Esophagus squamous epithelium (tissue), 5 donors: ENCODE results near the gene FGF12. TPM values are rescaled to one million over a fixed set of nuclear protein-coding genes. Genes with fewer than 3 reads are reported as not detected.

Experiments
- DNase-seq: peaks from one replicate; lab custom pipeline; 2025; lab: John Stamatoyannopoulos, UW
- H3K27ac ChIP-seq, 4 donors: fragments of 200-600 bp; sonication (generic); one replicate each; pipeline ENCODE4 v1.5.1; 2016 to 2019; ENCODE audit warnings: mild to moderate bottlenecking in 1 of 4
- H3K27me3 ChIP-seq, 4 donors: fragments of 200-600 bp; sonication (generic); 1 replicate in 3 of 4; 2 replicates in 1 of 4; pipeline versions ENCODE4 v1.5.1 to v1.6.0; 2017 to 2021; ENCODE audit warnings: antibody characterized with exemption in 1 of 4
- H3K36me3 ChIP-seq, 3 donors: fragments of 200-600 bp; sonication (generic); one replicate each; pipeline ENCODE4 v1.5.1; 2016 to 2019
- H3K4me1 ChIP-seq, 3 donors: fragments of 200-600 bp; sonication (generic); one replicate each; pipeline ENCODE4 v1.5.1; 2017 to 2019
- H3K4me3 ChIP-seq, 4 donors: fragments of 200-600 bp; sonication (generic); 1 replicate in 3 of 4; 2 replicates in 1 of 4; pipeline ENCODE4 v1.5.1; 2016 to 2019; ENCODE audit warnings: mild to moderate bottlenecking in 2 of 4, moderate library complexity in 1 of 4
- H3K9me3 ChIP-seq, 3 donors: fragments of 200-600 bp; sonication (generic); one replicate each; pipeline ENCODE4 v1.5.1; 2016 to 2019
- POLR2A ChIP-seq, 4 donors: fragments of 450-650 bp; IDR thresholded peaks; one replicate each; pipeline ENCODE4 v1.6.1; 2017; ENCODE audit warnings: antibody characterized with exemption in 4 of 4, mild to moderate bottlenecking in 4 of 4, moderate library complexity in 3 of 4
- WGBS, 2 donors: methylation state at CpG; one replicate each; pipeline ENCODE4 v1.1.5; 2018; 5-methylcytosine and 5-hydroxymethylcytosine counted together
- intact Hi-C: fragments of 100-400 bp; cut with DNase I; formaldehyde crosslinking; loops from one replicate; pipeline ENCODE4 v1.15.0; 2022
- total RNA-seq, 4 donors: library from RNA; depleted of rRNA; stranded (reverse); fragments of >200 nt; gene quantifications; one replicate each; pipeline ENCODE4 v1.1.0, GENCODE V29; 2016
- TF ChIP-seq, protein P1 (sequence below), 6 experiments: fragments of 450-650 bp in 4 of 6; fragments of 200-600 bp in 2 of 6; sonication (generic) in 2 of 6; IDR thresholded peaks; one replicate each; pipeline ENCODE4 v1.5.1; 2016 to 2019; ENCODE audit warnings: antibody characterized with exemption in 6 of 6, mild to moderate bottlenecking in 4 of 6, moderate library complexity in 4 of 6
- donor health status: DM: yes; HTN: yes; CAD: no.

The FGF12 gene
- total RNA-seq, 4 donors from 2014 or later, result 0.18 to 1.6 (median 0.86) TPM

DNA sequence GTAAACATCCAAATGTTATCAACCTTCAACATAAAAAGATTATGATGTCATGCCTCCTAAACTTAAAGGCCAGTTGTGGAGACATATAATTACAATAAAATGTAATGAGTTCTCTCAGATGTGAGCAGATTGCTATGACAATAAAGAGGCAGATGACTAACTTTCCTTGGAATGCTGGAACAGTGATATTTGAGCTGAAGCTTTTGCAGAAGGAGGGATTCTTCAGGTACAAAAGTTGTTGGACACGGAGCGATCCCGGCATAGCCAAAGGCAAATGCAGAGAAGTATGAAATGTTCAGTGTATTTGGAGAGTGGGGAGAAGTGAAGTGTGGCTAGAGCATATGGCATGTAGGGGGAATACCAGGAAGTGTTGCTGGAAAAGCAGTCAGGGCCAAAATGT lies 520.1 kb downstream of the FGF12 start:
- TF ChIP-seq, protein P1, sequence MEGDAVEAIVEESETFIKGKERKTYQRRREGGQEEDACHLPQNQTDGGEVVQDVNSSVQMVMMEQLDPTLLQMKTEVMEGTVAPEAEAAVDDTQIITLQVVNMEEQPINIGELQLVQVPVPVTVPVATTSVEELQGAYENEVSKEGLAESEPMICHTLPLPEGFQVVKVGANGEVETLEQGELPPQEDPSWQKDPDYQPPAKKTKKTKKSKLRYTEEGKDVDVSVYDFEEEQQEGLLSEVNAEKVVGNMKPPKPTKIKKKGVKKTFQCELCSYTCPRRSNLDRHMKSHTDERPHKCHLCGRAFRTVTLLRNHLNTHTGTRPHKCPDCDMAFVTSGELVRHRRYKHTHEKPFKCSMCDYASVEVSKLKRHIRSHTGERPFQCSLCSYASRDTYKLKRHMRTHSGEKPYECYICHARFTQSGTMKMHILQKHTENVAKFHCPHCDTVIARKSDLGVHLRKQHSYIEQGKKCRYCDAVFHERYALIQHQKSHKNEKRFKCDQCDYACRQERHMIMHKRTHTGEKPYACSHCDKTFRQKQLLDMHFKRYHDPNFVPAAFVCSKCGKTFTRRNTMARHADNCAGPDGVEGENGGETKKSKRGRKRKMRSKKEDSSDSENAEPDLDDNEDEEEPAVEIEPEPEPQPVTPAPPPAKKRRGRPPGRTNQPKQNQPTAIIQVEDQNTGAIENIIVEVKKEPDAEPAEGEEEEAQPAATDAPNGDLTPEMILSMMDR (IDR thresholded peaks at IDR 0.05), result no peak
- TF ChIP-seq POLR2A (IDR thresholded peaks at IDR 0.05), result no peak
- DNase-seq, result no peak
- 27 to 55% methylated on average over 3 of the region's 3 CpGs for WGBS, 2 donors

DNA sequence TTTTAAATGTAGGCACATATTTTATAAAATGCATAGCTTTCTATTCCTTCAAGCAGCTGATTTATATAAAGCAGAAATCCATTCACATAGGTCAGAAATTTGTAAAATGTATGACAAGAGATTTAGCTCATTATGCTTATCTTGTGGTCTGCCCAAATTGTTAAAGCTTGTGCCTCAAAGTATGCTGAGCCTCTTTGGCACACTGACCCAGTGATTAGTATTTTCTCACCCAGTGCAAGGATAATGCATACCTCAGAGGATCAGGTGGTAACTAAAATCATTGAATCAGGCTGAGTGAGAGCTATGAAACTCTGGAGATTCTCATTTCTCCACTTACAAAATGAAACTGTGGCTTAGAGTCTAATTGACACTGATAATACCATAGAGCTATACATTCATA lies 533.3 kb downstream of the FGF12 start:
- intact Hi-C loops, result no loop called here
- no peak for TF ChIP-seq POLR2A (IDR thresholded peaks at IDR 0.05)
- TF ChIP-seq, protein P1 (IDR thresholded peaks at IDR 0.05), result no peak
- Histone ChIP-seq H3K27ac (no peak overlapping the region), H3K27me3 (no peaks in the 10 kb centered on the region), H3K9me3 (no peaks in the 10 kb centered on the region), H3K4me1 (no peaks in the 10 kb centered on the region), H3K36me3 (no peaks in the 10 kb centered on the region), H3K4me3 (no peak overlapping the region)
- DNase-seq, result no peak

More for the DNA sequence above, 520.1 kb downstream of the FGF12 start:
- H3K27me3 ChIP-seq, result no peaks in the 10 kb centered on the region
- no peaks in the 10 kb centered on the region for H3K36me3 ChIP-seq
- intact Hi-C loops, result no loop called here
- no peak overlapping the region for H3K4me3 ChIP-seq
- no peaks in the 10 kb centered on the region for H3K4me1 ChIP-seq
- H3K27ac ChIP-seq, result no peak overlapping the region
- H3K9me3 ChIP-seq, result no peaks in the 10 kb centered on the region

DNA sequence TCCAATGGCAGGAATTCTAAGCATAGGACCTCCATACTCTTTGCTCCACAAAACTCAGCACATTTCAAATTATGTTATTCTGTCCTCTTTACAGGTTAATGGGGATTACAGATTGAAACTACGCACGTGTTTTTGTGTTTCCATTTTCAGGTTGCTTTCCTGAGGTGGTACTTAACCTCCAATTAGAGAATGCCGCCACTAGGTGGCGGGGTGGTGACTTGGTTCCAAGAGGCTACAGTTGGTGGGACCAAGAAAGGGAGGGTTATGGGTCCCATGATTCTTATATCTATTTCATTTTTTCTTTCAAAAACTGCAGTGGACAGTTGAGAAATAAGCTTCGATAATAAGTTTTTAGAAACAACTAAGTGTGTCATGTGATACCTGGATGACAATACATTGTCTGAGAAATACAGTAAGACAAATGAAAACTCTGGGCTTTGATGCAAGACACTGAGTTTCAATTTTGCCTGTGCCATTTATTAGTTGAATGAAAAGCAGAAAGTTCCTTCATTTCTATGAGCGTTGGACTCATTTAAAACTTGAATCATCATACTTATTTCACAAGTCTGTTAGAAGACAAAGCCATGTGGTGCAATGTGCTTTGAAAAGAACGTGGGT lies 539.0 kb downstream of the FGF12 start:
- Histone ChIP-seq H3K27ac (no peak overlapping the region), H3K27me3 (no peaks in the 10 kb centered on the region), H3K36me3 (no peaks in the 10 kb centered on the region), H3K4me3 (no peak overlapping the region), H3K9me3 (no peaks in the 10 kb centered on the region), H3K4me1 (no peaks in the 10 kb centered on the region)
- TF ChIP-seq, protein P1 (IDR thresholded peaks at IDR 0.05), result peak in 5 of 6 experiments; percentile 29 to 63 (median 50)
- TF ChIP-seq POLR2A (IDR thresholded peaks at IDR 0.05), result no peak
- intact Hi-C loops, result no loop called here
- no peak for DNase-seq
- 26 to 34% methylated on average over 7 of the region's 7 CpGs for WGBS, 2 donors

DNA sequence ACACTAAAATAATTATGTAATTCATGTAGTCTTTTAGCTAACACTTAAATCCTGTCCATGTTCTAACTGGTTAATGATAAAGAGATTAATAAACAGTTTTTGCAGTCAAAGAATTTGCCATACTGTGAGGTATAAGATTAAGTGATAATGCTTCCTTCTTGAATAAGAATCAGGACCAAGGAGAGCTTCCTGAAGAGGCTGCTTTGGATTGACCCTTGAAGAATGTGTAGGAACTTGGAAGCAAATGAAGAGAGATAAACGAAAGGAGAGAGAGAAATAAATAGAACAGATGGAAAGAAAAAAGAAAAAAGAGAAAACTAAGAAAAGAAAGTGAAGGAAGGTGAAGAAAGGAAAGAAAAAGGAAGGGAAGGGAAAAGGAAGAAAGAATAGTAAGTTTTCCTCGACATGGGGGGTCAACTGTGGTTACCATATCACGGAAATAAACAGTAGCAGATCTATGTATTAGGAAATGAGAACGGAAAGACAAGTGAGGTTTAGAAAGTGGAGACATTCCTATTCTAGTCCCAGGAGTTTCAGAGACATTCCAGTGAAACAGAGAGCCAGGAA lies 539.8 kb downstream of the FGF12 start:
- TF ChIP-seq POLR2A (IDR thresholded peaks at IDR 0.05), result no peak
- TF ChIP-seq, protein P1 (IDR thresholded peaks at IDR 0.05), result no peak
- Histone ChIP-seq H3K27me3 (no peaks in the 10 kb centered on the region), H3K4me3 (no peak overlapping the region), H3K36me3 (no peaks in the 10 kb centered on the region), H3K27ac (no peak overlapping the region), H3K9me3 (no peaks in the 10 kb centered on the region), H3K4me1 (no peaks in the 10 kb centered on the region)
- WGBS, 2 donors, result 45 to 46% methylated on average over 4 of the region's 4 CpGs
- intact Hi-C loops, result no loop called here
- no peak for DNase-seq

DNA sequence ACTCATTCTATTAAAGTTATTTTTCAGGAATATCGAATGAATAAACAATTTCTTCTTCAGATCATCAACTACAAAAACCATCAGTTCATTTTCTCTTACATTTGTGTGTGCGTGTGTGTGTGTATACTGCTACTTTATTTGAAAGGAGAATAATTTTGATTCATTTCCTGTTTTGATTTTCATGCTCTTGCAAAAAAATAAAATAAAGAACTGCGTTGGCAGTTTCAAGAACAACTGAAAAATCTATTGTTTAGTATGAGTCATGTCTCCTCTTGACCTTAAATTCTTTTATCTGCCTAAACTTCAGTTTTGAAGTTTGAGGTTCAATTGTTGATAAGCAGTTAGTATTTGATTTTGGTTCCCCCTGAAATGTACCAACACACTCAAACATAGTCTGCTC lies 540.8 kb downstream of the FGF12 start:
- H3K9me3 ChIP-seq, result no peaks in the 10 kb centered on the region
- no peak overlapping the region for H3K27ac ChIP-seq
- no peaks in the 10 kb centered on the region for H3K36me3 ChIP-seq
- TF ChIP-seq, protein P1 (IDR thresholded peaks at IDR 0.05), result no peak
- no peak for TF ChIP-seq POLR2A (IDR thresholded peaks at IDR 0.05)
- no peak for DNase-seq
- H3K4me1 ChIP-seq, result no peaks in the 10 kb centered on the region
- intact Hi-C loops, result no loop called here
- H3K4me3 ChIP-seq, result no peak overlapping the region
- H3K27me3 ChIP-seq, result no peaks in the 10 kb centered on the region
- 43 to 57% methylated on average over 3 of the region's 3 CpGs for WGBS, 2 donors
